HL-60 (cell line): ENCODE results near the gene FSCN2.

ENCODE experiments used
- DNase-seq, 2 experiments: peaks; one replicate each; pipeline ENCODE4 v3.0.0-alpha.2; 2010 to 2020; ENCODE audit warnings: low read depth in 1 of 2, low spot score in 1 of 2
- H3K27ac ChIP-seq: fragments of 250-450 bp; sonication (Bioruptor Pico); replicated peaks from 2 replicates; pipeline ENCODE4 v1.5.1; 2020; ENCODE audit warnings: mild to moderate bottlenecking, moderate library complexity
- H3K27me3 ChIP-seq: fragments of 250-450 bp; sonication (Bioruptor Pico); 2 replicates; pipeline ENCODE4 v1.5.1; 2021; ENCODE audit warnings: mild to moderate bottlenecking, moderate library complexity; ENCODE audit not compliant: insufficient read depth, poor library complexity, severe bottlenecking
- H3K4me3 ChIP-seq: replicated peaks from 2 replicates; pipeline ENCODE4 v1.5.1; 2011; ENCODE audit warnings: mild to moderate bottlenecking, control low read depth, low read length; ENCODE audit not compliant: insufficient read depth
- GABPA ChIP-seq: IDR thresholded peaks from 2 replicates; pipeline ENCODE4 v1.6.1; 2012; ENCODE audit warnings: low read depth
- POLR2AphosphoS5 ChIP-seq: IDR thresholded peaks from 2 replicates; pipeline ENCODE4 v1.6.1; 2012; ENCODE audit warnings: low read depth
- SPI1 ChIP-seq: IDR thresholded peaks from 2 replicates; pipeline ENCODE4 v1.6.1; 2012; ENCODE audit warnings: low read depth, mild to moderate bottlenecking, borderline replicate concordance
- TF ChIP-seq, protein P1 (sequence below): IDR thresholded peaks from one replicate; pipeline ENCODE4 v1.5.1; 2011; ENCODE audit warnings: low read length, control low read depth, inconsistent platforms; ENCODE audit not compliant: insufficient read depth
- TF ChIP-seq, protein P2 (sequence below): IDR thresholded peaks from 2 replicates; pipeline ENCODE4 v1.6.1; 2012; ENCODE audit warnings: low read depth; ENCODE audit not compliant: insufficient replicate concordance

Gene FSCN2

GRCh38 chr17:81561494-81561885 lies 33.3 kb downstream of the FSCN2 start:
- TF ChIP-seq GABPA (no peak), SPI1 (no peak), POLR2AphosphoS5 (no peak)
- TF ChIP-seq, protein P1, sequence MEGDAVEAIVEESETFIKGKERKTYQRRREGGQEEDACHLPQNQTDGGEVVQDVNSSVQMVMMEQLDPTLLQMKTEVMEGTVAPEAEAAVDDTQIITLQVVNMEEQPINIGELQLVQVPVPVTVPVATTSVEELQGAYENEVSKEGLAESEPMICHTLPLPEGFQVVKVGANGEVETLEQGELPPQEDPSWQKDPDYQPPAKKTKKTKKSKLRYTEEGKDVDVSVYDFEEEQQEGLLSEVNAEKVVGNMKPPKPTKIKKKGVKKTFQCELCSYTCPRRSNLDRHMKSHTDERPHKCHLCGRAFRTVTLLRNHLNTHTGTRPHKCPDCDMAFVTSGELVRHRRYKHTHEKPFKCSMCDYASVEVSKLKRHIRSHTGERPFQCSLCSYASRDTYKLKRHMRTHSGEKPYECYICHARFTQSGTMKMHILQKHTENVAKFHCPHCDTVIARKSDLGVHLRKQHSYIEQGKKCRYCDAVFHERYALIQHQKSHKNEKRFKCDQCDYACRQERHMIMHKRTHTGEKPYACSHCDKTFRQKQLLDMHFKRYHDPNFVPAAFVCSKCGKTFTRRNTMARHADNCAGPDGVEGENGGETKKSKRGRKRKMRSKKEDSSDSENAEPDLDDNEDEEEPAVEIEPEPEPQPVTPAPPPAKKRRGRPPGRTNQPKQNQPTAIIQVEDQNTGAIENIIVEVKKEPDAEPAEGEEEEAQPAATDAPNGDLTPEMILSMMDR = no peak
- TF ChIP-seq, protein P2, sequence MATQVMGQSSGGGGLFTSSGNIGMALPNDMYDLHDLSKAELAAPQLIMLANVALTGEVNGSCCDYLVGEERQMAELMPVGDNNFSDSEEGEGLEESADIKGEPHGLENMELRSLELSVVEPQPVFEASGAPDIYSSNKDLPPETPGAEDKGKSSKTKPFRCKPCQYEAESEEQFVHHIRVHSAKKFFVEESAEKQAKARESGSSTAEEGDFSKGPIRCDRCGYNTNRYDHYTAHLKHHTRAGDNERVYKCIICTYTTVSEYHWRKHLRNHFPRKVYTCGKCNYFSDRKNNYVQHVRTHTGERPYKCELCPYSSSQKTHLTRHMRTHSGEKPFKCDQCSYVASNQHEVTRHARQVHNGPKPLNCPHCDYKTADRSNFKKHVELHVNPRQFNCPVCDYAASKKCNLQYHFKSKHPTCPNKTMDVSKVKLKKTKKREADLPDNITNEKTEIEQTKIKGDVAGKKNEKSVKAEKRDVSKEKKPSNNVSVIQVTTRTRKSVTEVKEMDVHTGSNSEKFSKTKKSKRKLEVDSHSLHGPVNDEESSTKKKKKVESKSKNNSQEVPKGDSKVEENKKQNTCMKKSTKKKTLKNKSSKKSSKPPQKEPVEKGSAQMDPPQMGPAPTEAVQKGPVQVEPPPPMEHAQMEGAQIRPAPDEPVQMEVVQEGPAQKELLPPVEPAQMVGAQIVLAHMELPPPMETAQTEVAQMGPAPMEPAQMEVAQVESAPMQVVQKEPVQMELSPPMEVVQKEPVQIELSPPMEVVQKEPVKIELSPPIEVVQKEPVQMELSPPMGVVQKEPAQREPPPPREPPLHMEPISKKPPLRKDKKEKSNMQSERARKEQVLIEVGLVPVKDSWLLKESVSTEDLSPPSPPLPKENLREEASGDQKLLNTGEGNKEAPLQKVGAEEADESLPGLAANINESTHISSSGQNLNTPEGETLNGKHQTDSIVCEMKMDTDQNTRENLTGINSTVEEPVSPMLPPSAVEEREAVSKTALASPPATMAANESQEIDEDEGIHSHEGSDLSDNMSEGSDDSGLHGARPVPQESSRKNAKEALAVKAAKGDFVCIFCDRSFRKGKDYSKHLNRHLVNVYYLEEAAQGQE = no peak
- DNase-seq = no peak
- Histone ChIP-seq H3K4me3 (no peak overlapping the region), H3K27ac (peak overlapping the region; percentile 64), H3K27me3 (no peaks in the 10 kb centered on the region)

DNA sequence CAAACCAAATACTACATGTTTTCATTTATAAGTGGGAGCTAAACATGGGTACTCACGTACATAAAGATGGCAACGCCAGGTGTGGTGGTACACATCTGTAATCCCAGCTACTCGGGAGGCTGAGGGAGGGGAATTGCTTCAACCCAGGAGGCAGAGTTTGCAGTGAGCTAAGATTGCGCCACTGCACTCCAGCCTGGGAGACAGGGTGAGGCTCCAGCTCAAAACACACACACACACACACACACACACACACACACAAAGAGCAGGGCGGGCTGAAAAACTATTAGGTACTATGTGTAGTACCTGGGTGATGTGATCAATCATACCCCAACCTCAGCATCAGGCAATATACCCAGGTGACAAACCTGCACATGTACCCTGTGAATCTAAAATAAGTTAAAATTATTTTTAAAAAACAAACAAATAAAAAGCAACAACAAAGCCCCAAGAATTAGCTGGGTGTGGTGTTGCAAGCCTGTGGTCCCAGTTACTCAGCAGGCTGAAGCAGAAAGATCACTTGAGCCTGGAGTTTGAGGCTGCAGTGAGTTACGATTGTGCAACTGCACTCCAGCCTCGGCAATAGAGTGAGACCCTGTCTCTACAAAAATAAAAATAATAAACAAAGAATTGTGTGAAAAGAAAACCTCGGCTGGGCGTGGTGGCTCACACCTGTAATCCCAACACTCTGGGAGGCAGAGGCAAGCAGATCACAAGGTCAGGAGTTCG lies 35.8 kb downstream of the FSCN2 start:
- TF ChIP-seq GABPA (no peak), POLR2AphosphoS5 (0 out of 2 replicates have a peak, but pooled peaks have one; percentile 47)
- Histone ChIP-seq H3K27me3 (no peaks in the 10 kb centered on the region), H3K27ac (peak overlapping the region; percentile 77), H3K4me3 (no peak overlapping the region)
- peak; percentile 88 to 93 for DNase-seq

GRCh38 chr17:81564778-81565177 lies 36.6 kb downstream of the FSCN2 start:
- no peaks in the 10 kb centered on the region for H3K27me3 ChIP-seq
- H3K4me3 ChIP-seq = no peak overlapping the region
- DNase-seq = no peak
- TF ChIP-seq POLR2AphosphoS5 (no peak), SPI1 (peak; percentile 67)
- peak overlapping the region; percentile 77 for H3K27ac ChIP-seq

DNA sequence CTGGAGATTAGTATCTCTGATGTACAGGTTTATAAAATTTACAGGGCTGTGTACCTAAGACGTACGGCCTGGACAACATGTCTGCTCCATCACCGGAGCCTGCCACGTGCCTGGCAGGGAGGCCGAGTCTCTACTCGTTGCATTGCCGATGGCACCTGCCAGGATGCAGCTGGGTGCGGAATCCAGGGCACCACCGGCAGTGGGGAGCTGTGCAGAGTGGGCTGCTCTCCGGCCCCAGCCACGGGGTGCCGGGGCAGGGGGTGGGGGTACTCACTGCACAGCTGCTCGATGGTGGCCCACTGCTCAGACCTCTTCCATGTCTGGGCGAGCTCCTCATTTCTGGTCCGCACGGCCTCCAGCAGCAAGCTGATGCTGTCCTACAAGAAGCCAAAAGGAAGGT lies 37.1 kb downstream of the FSCN2 start:
- Histone ChIP-seq H3K27ac (peak overlapping the region; percentile 77), H3K27me3 (no peaks in the 10 kb centered on the region), H3K4me3 (no peak overlapping the region)
- TF ChIP-seq GABPA (no peak), SPI1 (no peak), POLR2AphosphoS5 (no peak)
- TF ChIP-seq, protein P2 = no peak
- TF ChIP-seq, protein P1 = no peak
- DNase-seq = no peak
